HepG2 (cell line): ENCODE data around the gene KCNH6. TPM values are rescaled to one million over a fixed set of nuclear protein-coding genes. Genes with fewer than 3 reads are reported as not detected.
A peak's percentile ranks its signal among the peaks of the same experiment; 100 is the strongest.

Source experiments
- ATAC-seq: fragments of 200-7000 bp; cut with Tn5 transposase; 3 replicates; pipeline ENCODE4 v1.9.1; 2020; ENCODE audit warnings: mild to moderate bottlenecking, moderate library complexity
- BruUV-seq: library from RNA; stranded (reverse); fragments of 400-500 nt; replicated peaks from 2 replicates; lab custom pipeline; 2021; lab: Mats Ljungman, UMichigan
- CTCF ChIA-PET: fragments of 300-600 bp; formaldehyde crosslinking; extraction: SDS; loops from one replicate; lab custom pipeline; 2021; ENCODE audit warnings: low total read pairs, inconsistent platforms, low intra/inter-chr PET ratio; lab: Yijun Ruan, JAX
- POLR2A ChIA-PET: fragments of 350-600 bp; sonication (Branson Sonifier 250); formaldehyde crosslinking; loops from one replicate; lab custom pipeline; 2020; ENCODE audit warnings: antibody characterized with exemption, inconsistent platforms; lab: Yijun Ruan, JAX
- DNase-seq: peaks from one replicate; pipeline ENCODE4 v3.0.0-alpha.2; 2015; ENCODE audit warnings: low spot score
- FAIRE-seq: peaks from 3 replicates; lab custom pipeline; 2011; peaks lifted over from hg19 to GRCh38; lab: Jason Lieb, UNC
- H2AFZ ChIP-seq: one replicate; pipeline ENCODE4 v1.6.1; 2011; ENCODE audit warnings: low read length, inconsistent platforms
- H3K27ac ChIP-seq: fragments of 300-600 bp; 3 replicates; pipeline ENCODE4 v1.8.0; 2011; ENCODE audit warnings: mixed run types, mild to moderate bottlenecking, mixed read lengths, low read length, inconsistent platforms; ENCODE audit not compliant: insufficient read depth; ENCODE audit errors: extremely low read length
- H3K27me3 ChIP-seq, 2 experiments: fragments of 200-600 bp in 1 of 2; 2 replicates in 1 of 2; 3 replicates in 1 of 2; pipeline versions ENCODE4 v1.6.0 to v1.8.0; 2011; ENCODE audit warnings: low read length in 2 of 2, mild to moderate bottlenecking in 2 of 2, moderate library complexity in 2 of 2, inconsistent platforms in 1 of 2; ENCODE audit not compliant: insufficient read depth in 2 of 2, control insufficient read depth in 1 of 2
- H3K36me3 ChIP-seq, 2 experiments: fragments of 200-600 bp in 1 of 2; replicated peaks in 1 of 2; 2 replicates in 1 of 2; 3 replicates in 1 of 2; pipeline versions ENCODE4 v1.5.1 to v1.8.0; 2011; ENCODE audit warnings: low read length in 2 of 2, inconsistent platforms in 1 of 2; ENCODE audit not compliant: insufficient read depth in 2 of 2, control insufficient read depth in 1 of 2
- H3K4me1 ChIP-seq: 2 replicates; pipeline ENCODE4 v1.5.1; 2012; ENCODE audit warnings: low read length, inconsistent platforms; ENCODE audit not compliant: insufficient read depth
- H3K4me2 ChIP-seq: 2 replicates; pipeline ENCODE4 v1.6.0; 2011; ENCODE audit warnings: low read depth, low read length, inconsistent platforms
- H3K4me3 ChIP-seq, 3 experiments: fragments of 200-600 bp in 1 of 3; sonication (generic), shearing (Covaris generic) in 1 of 3; replicated peaks in 1 of 3; 2 replicates each; pipeline ENCODE4 v1.5.1; 2011 to 2016; ENCODE audit warnings: low read length in 3 of 3, inconsistent platforms in 2 of 3, low read depth in 2 of 3, mild to moderate bottlenecking in 2 of 3, control low read depth in 1 of 3, mixed read lengths in 1 of 3; ENCODE audit not compliant: insufficient read depth in 1 of 3
- H3K79me2 ChIP-seq: one replicate; pipeline ENCODE4 v1.6.1; 2011; ENCODE audit warnings: low read length, inconsistent platforms; ENCODE audit not compliant: insufficient read depth
- H3K9ac ChIP-seq: 2 replicates; pipeline ENCODE4 v1.6.0; 2011; ENCODE audit warnings: mild to moderate bottlenecking, low read depth, low read length, inconsistent platforms; ENCODE audit not compliant: insufficient read depth
- H3K9me3 ChIP-seq: 2 replicates; pipeline ENCODE4 v1.5.1; 2012; ENCODE audit warnings: mild to moderate bottlenecking, low read length
- H4K20me1 ChIP-seq: 2 replicates; pipeline ENCODE4 v1.6.0; 2011; ENCODE audit warnings: inconsistent platforms, mild to moderate bottlenecking, low read length, moderate library complexity; ENCODE audit not compliant: insufficient read depth
- ATF7 ChIP-seq, 2 experiments: fragments of 450-650 bp in 1 of 2; sonication (generic) in 1 of 2; formaldehyde crosslinking in 1 of 2; IDR thresholded peaks; 2 replicates each; pipeline versions ENCODE4 v1.4.0 to v1.6.1; 2016 to 2020; ENCODE audit warnings: antibody characterized with exemption in 1 of 2, mild to moderate bottlenecking in 1 of 2, missing genetic modification reagents in 1 of 2
- CREB1 ChIP-seq, 2 experiments: fragments of 450-650 bp in 1 of 2; IDR thresholded peaks; 2 replicates each; pipeline ENCODE4 v1.6.1; 2016 to 2017; ENCODE audit warnings: control low read depth in 1 of 2, mild to moderate bottlenecking in 1 of 2, missing compliant biosample characterization in 1 of 2, missing genetic modification characterization in 1 of 2
- FOXA3 ChIP-seq: IDR thresholded peaks from 2 replicates; pipeline ENCODE4 v1.6.1; 2016; ENCODE audit warnings: missing genetic modification reagents, missing compliant biosample characterization
- GTF2F1 ChIP-seq: fragments of 150-350 bp; IDR thresholded peaks from 2 replicates; pipeline ENCODE4 v1.6.1; 2014; ENCODE audit warnings: low read length
- NFAT5 ChIP-seq: sonication (generic); formaldehyde crosslinking; IDR thresholded peaks from 2 replicates; pipeline ENCODE4 v1.4.0; 2020; ENCODE audit warnings: missing genetic modification reagents
- SP1 ChIP-seq, 2 experiments: fragments of 450-650 bp in 1 of 2; sonication (generic) in 1 of 2; formaldehyde crosslinking in 1 of 2; IDR thresholded peaks; 2 replicates each; pipeline versions ENCODE4 v1.4.0 to v1.6.1; 2016 to 2020; ENCODE audit warnings: missing genetic modification reagents in 1 of 2
- ZNF160 ChIP-seq: sonication (generic); formaldehyde crosslinking; IDR thresholded peaks from 2 replicates; pipeline ENCODE4 v1.8.0; 2022; ENCODE audit warnings: mild to moderate bottlenecking, inconsistent platforms, missing genetic modification reagents
- ZNF629 ChIP-seq: sonication (generic); formaldehyde crosslinking; conservative IDR thresholded peaks from 2 replicates; pipeline ENCODE4 v1.5.0; 2020; ENCODE audit warnings: missing genetic modification reagents
- ZNF766 ChIP-seq: sonication (generic); formaldehyde crosslinking; IDR thresholded peaks from 2 replicates; pipeline ENCODE4 v1.5.0; 2020; ENCODE audit warnings: missing genetic modification reagents, borderline replicate concordance
- WGBS: methylation state at CpG from one replicate; pipeline ENCODE4 v1.1.6; 2017; ENCODE audit warnings: low lambda C conversion rate; 5-methylcytosine and 5-hydroxymethylcytosine counted together
- in situ Hi-C: cut with HindIII; loops from 2 replicates; pipeline ENCODE4 v1.10.0; 2017; ENCODE audit warnings: low pct_unique_long_range_greater_than_20kb; ENCODE audit not compliant: extremely low pct_ligation_motif_present
- intact Hi-C: fragments of 100-400 bp; cut with micrococcal nuclease; formaldehyde crosslinking; loops from one replicate; pipeline ENCODE4 v1.10.0; 2022; ENCODE audit not compliant: unreplicated experiment
- polyA plus RNA-seq, 8 experiments: library from polyadenylated mRNA; depleted of rRNA in 3 of 8; stranded (reverse) in 7 of 8; unstranded in 1 of 8; fragments of >200 nt; fragmentation: Illumina TruSeq in 4 of 8; extraction: Trizol in 4 of 8; gene quantifications; 2 replicates each; pipeline versions ENCODE4 v1.2.1 to v1.2.3, GENCODE V29; 2011 to 2016; ENCODE audit warnings: low read depth in 4 of 8, missing spikeins in 1 of 8, mixed read lengths in 1 of 8; ENCODE audit not compliant: insufficient read depth in 1 of 8
- total RNA-seq, 5 experiments: library from RNA; depleted of rRNA; stranded (reverse); fragments of >200 nt; fragmentation: Illumina TruSeq; extraction: Trizol; gene quantifications; 2 replicates each; pipeline ENCODE4 v1.2.3, GENCODE V29; 2016; ENCODE audit warnings: low read depth in 1 of 5

The KCNH6 gene
- total and polyA plus RNA-seq, 2 of the 13 experiments (the other 11 are each of a cell fraction or from before 2014, with no cell fraction given), result 0.05 to 0.18 TPM

GRCh38 chr17:63506627-63507026 is 16.5 kb upstream of the KCNH6 start:
- Histone ChIP-seq H4K20me1 (no peaks in the 10 kb centered on the region), H3K36me3 (no peaks in the 10 kb centered on the region), H3K79me2 (no peaks in the 10 kb centered on the region), H3K4me3 (no peak overlapping the region), H3K9ac (no peak overlapping the region), H3K27ac (no peak overlapping the region), H3K27me3 (peaks cover 13 to 75% of the 10 kb centered on the region in 2 experiments; a peak in 4 of 5 replicates), H3K4me1 (peaks cover 11% of the 10 kb centered on the region), H3K9me3 (no peaks in the 10 kb centered on the region), H2AFZ (no peak overlapping the region), H3K4me2 (no peak overlapping the region)
- ATAC-seq (no peak), DNase-seq (no peak), FAIRE-seq (no peak)
- TF ChIP-seq SP1 (IDR thresholded peaks at IDR 0.05), result no peak
- no peak for TF ChIP-seq SP1 (CRISPR knock-in tag; IDR thresholded peaks at IDR 0.05)
- no peak for TF ChIP-seq FOXA3 (CRISPR knock-in tag)
- TF ChIP-seq ZNF629 (CRISPR knock-in tag), result peak; percentile 57; the same call in 1 of the 2 replicates
- no peak for TF ChIP-seq NFAT5 (CRISPR knock-in tag)
- TF ChIP-seq CREB1 (IDR thresholded peaks at IDR 0.05), result peak; percentile 96
- TF ChIP-seq CREB1 (CRISPR knock-in tag; IDR thresholded peaks at IDR 0.05), result no peak
- TF ChIP-seq ZNF766 (CRISPR knock-in tag), result no peak
- no peak for TF ChIP-seq GTF2F1
- TF ChIP-seq ZNF160, result no peak
- peak; percentile 38; the same call in 1 of the 2 replicates for TF ChIP-seq ATF7 (IDR thresholded peaks at IDR 0.05)
- no peak for TF ChIP-seq ATF7 (CRISPR knock-in tag; IDR thresholded peaks at IDR 0.05)
- no TSS peak for BruUV-seq
- intact Hi-C loops (no loop called here), in situ Hi-C loops (no loop called here)
- CTCF ChIA-PET, result no interaction called here
- POLR2A ChIA-PET, result no interaction called here
- 30% methylated on average over 3 of the region's 3 CpGs for WGBS
